Activated CD4-positive, alpha-beta T cell treated with anti-CD3 and anti-CD28 coated beads, Interleukin-2, amount 10 ng/mL, durations not matched to agents 7 days and 5 days (primary cell): ENCODE data around the gene ADGRV1. TPM values are rescaled to one million over a fixed set of nuclear protein-coding genes. Genes with fewer than 3 reads are reported as not detected.

Source experiments
- CTCF ChIA-PET: fragments of 350-600 bp; sonication (Branson Sonifier 250); formaldehyde crosslinking; loops from one replicate; lab custom pipeline; 2021; ENCODE audit warnings: antibody characterized with exemption; lab: Charles Lee
- POLR2A ChIA-PET: fragments of 350-600 bp; sonication (Branson Sonifier 250); formaldehyde crosslinking; loops from one replicate; lab custom pipeline; 2021; ENCODE audit warnings: antibody characterized with exemption; lab: Charles Lee
- DNase-seq: peaks from one replicate; pipeline ENCODE4 v3.0.0-alpha.2; 2020
- H3K27ac Mint-ChIP-seq: one replicate; pipeline ENCODE4 v1.8.0; 2021; ENCODE audit warnings: mild to moderate bottlenecking, moderate library complexity, mixed read lengths
- H3K27me3 Mint-ChIP-seq: one replicate; pipeline ENCODE4 v1.8.0; 2021; ENCODE audit warnings: mixed read lengths
- H3K36me3 Mint-ChIP-seq: one replicate; pipeline ENCODE4 v1.8.0; 2021; ENCODE audit warnings: low read depth, mixed read lengths
- H3K4me1 Mint-ChIP-seq: one replicate; pipeline ENCODE4 v1.8.0; 2021; ENCODE audit warnings: mixed read lengths
- H3K4me3 Mint-ChIP-seq: one replicate; pipeline ENCODE4 v1.8.0; 2021; ENCODE audit warnings: mild to moderate bottlenecking, moderate library complexity, mixed read lengths
- H3K9me3 Mint-ChIP-seq: one replicate; pipeline ENCODE4 v1.8.0; 2021; ENCODE audit warnings: mixed read lengths
- total RNA-seq, 2 experiments: library from RNA; stranded (reverse); gene quantifications; one replicate each; pipeline ENCODE4 v1.2.3, GENCODE V29; 2021

Gene ADGRV1
- total RNA-seq, 2 experiments from 2014 or later, result not detected

GRCh38 chr5:91123291-91123690 is 564.7 kb downstream of the ADGRV1 start:
- no peaks in the 10 kb centered on the region for H3K36me3 Mint-ChIP-seq
- DNase-seq, result no peak
- peaks cover under 1% of the 10 kb centered on the region for H3K27me3 Mint-ChIP-seq
- no peaks in the 10 kb centered on the region for H3K4me1 Mint-ChIP-seq
- H3K4me3 Mint-ChIP-seq, result no peak overlapping the region
- CTCF ChIA-PET, result no interaction called here
- H3K9me3 Mint-ChIP-seq, result no peaks in the 10 kb centered on the region
- H3K27ac Mint-ChIP-seq, result no peak overlapping the region
- POLR2A ChIA-PET, result no interaction called here

GRCh38 chr5:91123901-91124300 is 565.3 kb downstream of the ADGRV1 start:
- Mint-ChIP-seq H3K27me3 (peaks cover 2% of the 10 kb centered on the region), H3K9me3 (no peaks in the 10 kb centered on the region), H3K36me3 (no peaks in the 10 kb centered on the region), H3K4me3 (no peak overlapping the region), H3K4me1 (no peaks in the 10 kb centered on the region), H3K27ac (no peak overlapping the region)
- POLR2A ChIA-PET, result no interaction called here
- CTCF ChIA-PET, result no interaction called here
- no peak for DNase-seq

- POLR2A ChIA-PET, result no interaction called here
- DNase-seq, result no peak
- Mint-ChIP-seq H3K4me3 (no peak overlapping the region), H3K27me3 (peaks cover 2% of the 10 kb centered on the region), H3K36me3 (no peaks in the 10 kb centered on the region), H3K4me1 (no peaks in the 10 kb centered on the region), H3K27ac (no peak overlapping the region), H3K9me3 (no peaks in the 10 kb centered on the region)
- CTCF ChIA-PET, result interaction anchor here (0.7 to 0.9 kb wide), 2 partner anchors 55 to 258 kb away, joined by 3 read pairs; no protein-coding TSS in a partner anchor
These were observed 567.3 kb downstream of the ADGRV1 start for GRCh38 chr5:91125916-91126315.

GRCh38 chr5:91126448-91126847 is 567.9 kb downstream of the ADGRV1 start:
- peaks cover 5% of the 10 kb centered on the region for H3K27me3 Mint-ChIP-seq
- CTCF ChIA-PET, result no interaction called here
- POLR2A ChIA-PET, result no interaction called here
- no peak for DNase-seq
- H3K4me3 Mint-ChIP-seq, result no peak overlapping the region
- no peak overlapping the region for H3K27ac Mint-ChIP-seq
- no peaks in the 10 kb centered on the region for H3K4me1 Mint-ChIP-seq
- no peaks in the 10 kb centered on the region for H3K9me3 Mint-ChIP-seq
- no peaks in the 10 kb centered on the region for H3K36me3 Mint-ChIP-seq

- no peaks in the 10 kb centered on the region for H3K9me3 Mint-ChIP-seq
- H3K36me3 Mint-ChIP-seq, result no peaks in the 10 kb centered on the region
- peaks cover 7% of the 10 kb centered on the region for H3K27me3 Mint-ChIP-seq
- CTCF ChIA-PET, result interaction anchor here (0.9 kb wide), 1 partner anchor 19 kb away, joined by 6 read pairs; no protein-coding TSS in a partner anchor
- no peak for DNase-seq
- POLR2A ChIA-PET, result no interaction called here
- no peaks in the 10 kb centered on the region for H3K4me1 Mint-ChIP-seq
- H3K4me3 Mint-ChIP-seq, result no peak overlapping the region
- H3K27ac Mint-ChIP-seq, result no peak overlapping the region
These were observed 568.3 kb downstream of the ADGRV1 start for GRCh38 chr5:91126888-91127287.

GRCh38 chr5:91127456-91128081 is 569.0 kb downstream of the ADGRV1 start:
- Mint-ChIP-seq H3K4me3 (no peak overlapping the region), H3K27ac (no peak overlapping the region), H3K27me3 (peaks cover 7% of the 10 kb centered on the region), H3K4me1 (no peaks in the 10 kb centered on the region), H3K9me3 (no peaks in the 10 kb centered on the region), H3K36me3 (no peaks in the 10 kb centered on the region)
- ChIA-PET POLR2A (no interaction called here), CTCF (interaction anchor here (0.9 kb wide), 1 partner anchor 18 kb away, joined by 6 read pairs; no protein-coding TSS in a partner anchor)
- DNase-seq, result no peak

GRCh38 chr5:91128604-91129003 is 570.0 kb downstream of the ADGRV1 start:
- H3K9me3 Mint-ChIP-seq, result no peaks in the 10 kb centered on the region
- CTCF ChIA-PET, result no interaction called here

GRCh38 chr5:91129748-91130147 is 571.2 kb downstream of the ADGRV1 start:
- no peak for DNase-seq
- no peak overlapping the region for H3K27ac Mint-ChIP-seq
- no peaks in the 10 kb centered on the region for H3K36me3 Mint-ChIP-seq
- ChIA-PET CTCF (no interaction called here), POLR2A (no interaction called here)
- no peak overlapping the region for H3K4me3 Mint-ChIP-seq
- H3K9me3 Mint-ChIP-seq, result no peaks in the 10 kb centered on the region
- H3K27me3 Mint-ChIP-seq, result peaks cover 9% of the 10 kb centered on the region
- no peaks in the 10 kb centered on the region for H3K4me1 Mint-ChIP-seq

More at GRCh38 chr5:91128604-91129003, 570.0 kb downstream of the ADGRV1 start:
- DNase-seq, result no peak
- POLR2A ChIA-PET, result no interaction called here
- no peak overlapping the region for H3K4me3 Mint-ChIP-seq
- H3K27me3 Mint-ChIP-seq, result peaks cover 9% of the 10 kb centered on the region
- H3K27ac Mint-ChIP-seq, result no peak overlapping the region
- H3K36me3 Mint-ChIP-seq, result no peaks in the 10 kb centered on the region
- H3K4me1 Mint-ChIP-seq, result no peaks in the 10 kb centered on the region

- Mint-ChIP-seq H3K4me3 (no peak overlapping the region), H3K36me3 (no peaks in the 10 kb centered on the region), H3K9me3 (no peaks in the 10 kb centered on the region), H3K27me3 (peaks cover 9% of the 10 kb centered on the region), H3K27ac (no peak overlapping the region), H3K4me1 (peaks cover 3% of the 10 kb centered on the region)
- CTCF ChIA-PET, result no interaction called here
- DNase-seq, result no peak
- POLR2A ChIA-PET, result no interaction called here
These were observed 572.2 kb downstream of the ADGRV1 start for GRCh38 chr5:91130759-91131158.

GRCh38 chr5:91132550-91132949 is 574.0 kb downstream of the ADGRV1 start:
- Mint-ChIP-seq H3K36me3 (no peaks in the 10 kb centered on the region), H3K4me3 (no peak overlapping the region), H3K9me3 (no peaks in the 10 kb centered on the region), H3K27me3 (peaks cover 9% of the 10 kb centered on the region), H3K27ac (no peak overlapping the region), H3K4me1 (peaks cover 14% of the 10 kb centered on the region)
- POLR2A ChIA-PET, result no interaction called here
- CTCF ChIA-PET, result no interaction called here
- no peak for DNase-seq

- DNase-seq, result no peak
- CTCF ChIA-PET, result no interaction called here
- Mint-ChIP-seq H3K4me1 (peaks cover 14% of the 10 kb centered on the region), H3K27ac (no peak overlapping the region), H3K4me3 (no peak overlapping the region), H3K27me3 (peaks cover 9% of the 10 kb centered on the region), H3K36me3 (no peaks in the 10 kb centered on the region), H3K9me3 (no peaks in the 10 kb centered on the region)
- POLR2A ChIA-PET, result no interaction called here
These were observed 574.6 kb downstream of the ADGRV1 start for GRCh38 chr5:91133183-91133582.

GRCh38 chr5:91135475-91136248 is 577.1 kb downstream of the ADGRV1 start:
- H3K9me3 Mint-ChIP-seq, result no peaks in the 10 kb centered on the region
- CTCF ChIA-PET, result no interaction called here
- H3K36me3 Mint-ChIP-seq, result no peaks in the 10 kb centered on the region
- H3K27me3 Mint-ChIP-seq, result peaks cover 7% of the 10 kb centered on the region
- no peak overlapping the region for H3K27ac Mint-ChIP-seq
- H3K4me3 Mint-ChIP-seq, result no peak overlapping the region
- H3K4me1 Mint-ChIP-seq, result peaks cover 16% of the 10 kb centered on the region
- POLR2A ChIA-PET, result no interaction called here
- no peak for DNase-seq

- Mint-ChIP-seq H3K9me3 (no peaks in the 10 kb centered on the region), H3K4me1 (peaks cover 16% of the 10 kb centered on the region), H3K36me3 (no peaks in the 10 kb centered on the region), H3K4me3 (no peak overlapping the region), H3K27ac (no peak overlapping the region), H3K27me3 (peaks cover 5% of the 10 kb centered on the region)
- ChIA-PET CTCF (no interaction called here), POLR2A (interaction anchor here (0.6 to 0.7 kb wide), 2 partner anchors 114 to 152 kb away, joined by 3 to 9 read pairs; no protein-coding TSS in a partner anchor)
- no peak for DNase-seq
These were observed 577.7 kb downstream of the ADGRV1 start for GRCh38 chr5:91136271-91136670.
